ENCODE data around the gene TMEM129.

The TMEM129 gene

GRCh38 chr4:1762264-1763010 is 41.3 kb upstream of the TMEM129 start:
- ATAC-seq, result no peak
- TF ChIP-seq PATZ1 (CRISPR knock-in tag; IDR thresholded peaks at IDR 0.05; ENCODE audit: borderline replicate concordance), result no peak
- TF ChIP-seq GLIS3 (CRISPR knock-in tag; IDR thresholded peaks at IDR 0.05), result no peak
- no peak for TF ChIP-seq ZNF565 (CRISPR knock-in tag; conservative IDR thresholded peaks at IDR 0.05; ENCODE audit: low read depth)
- no peak for TF ChIP-seq RARB (CRISPR knock-in tag; IDR thresholded peaks at IDR 0.05)
- no peak for TF ChIP-seq ISL1 (CRISPR knock-in tag; IDR thresholded peaks at IDR 0.05)

GRCh38 chr4:1761130-1761689 is 40.1 kb upstream of the TMEM129 start:
- no peak for ATAC-seq
- no peak for TF ChIP-seq ZFP3 (CRISPR knock-in tag; IDR thresholded peaks at IDR 0.05)
- no peak for TF ChIP-seq CSDC2 (CRISPR knock-in tag; IDR thresholded peaks at IDR 0.05)
- TF ChIP-seq POU6F1 (CRISPR knock-in tag; IDR thresholded peaks at IDR 0.05; ENCODE audit: borderline replicate concordance, low read depth), result no peak
- no peak for TF ChIP-seq BACH2 (CRISPR knock-in tag; IDR thresholded peaks at IDR 0.05; ENCODE audit: borderline replicate concordance)
- no peak for TF ChIP-seq TSHZ2 (CRISPR knock-in tag; IDR thresholded peaks at IDR 0.05)
- TF ChIP-seq ZFP30 (CRISPR knock-in tag; IDR thresholded peaks at IDR 0.05), result no peak
- no peak for TF ChIP-seq ZNF70 (CRISPR knock-in tag; IDR thresholded peaks at IDR 0.05)
- TF ChIP-seq ARNTL (CRISPR knock-in tag; IDR thresholded peaks at IDR 0.05; ENCODE audit: borderline replicate concordance, low read depth), result no peak
- TF ChIP-seq PATZ1 (CRISPR knock-in tag; IDR thresholded peaks at IDR 0.05; ENCODE audit: borderline replicate concordance), result no peak
- TF ChIP-seq CREB5 (CRISPR knock-in tag; IDR thresholded peaks at IDR 0.05; ENCODE audit: low read depth), result no peak
- no peak for TF ChIP-seq ESRRG (CRISPR knock-in tag; IDR thresholded peaks at IDR 0.05)
- no peak for TF ChIP-seq OSR1 (CRISPR knock-in tag; IDR thresholded peaks at IDR 0.05)
- no peak for TF ChIP-seq ZNF8 (CRISPR knock-in tag; IDR thresholded peaks at IDR 0.05)
- no peak for TF ChIP-seq ISL1 (CRISPR knock-in tag; IDR thresholded peaks at IDR 0.05)
- no peak for TF ChIP-seq PPARA (CRISPR knock-in tag; IDR thresholded peaks at IDR 0.05; ENCODE audit: borderline replicate concordance)
- TF ChIP-seq TCF4 (CRISPR knock-in tag; IDR thresholded peaks at IDR 0.05; ENCODE audit: borderline replicate concordance), result no peak
- TF ChIP-seq CSRNP3 (CRISPR knock-in tag; IDR thresholded peaks at IDR 0.05), result no peak
- no peak for TF ChIP-seq ZNF565 (CRISPR knock-in tag; conservative IDR thresholded peaks at IDR 0.05; ENCODE audit: low read depth)
- no peak for TF ChIP-seq ZC3H10 (CRISPR knock-in tag; IDR thresholded peaks at IDR 0.05)
- TF ChIP-seq TOX (CRISPR knock-in tag; IDR thresholded peaks at IDR 0.05; ENCODE audit: borderline replicate concordance), result no peak

Data from SK-N-SH treated with all-trans-retinoic acid at 6 μM for 48 hours (cell line).